Astrocyte (in vitro differentiated cells and primary cell): ENCODE measurements around the gene CST2. TPM values are rescaled to one million over a fixed set of nuclear protein-coding genes. Genes with fewer than 3 reads are reported as not detected.
"Not testable (repeated sequence)": the region's sequence is repeated elsewhere in the genome, so short reads cannot be mapped to it uniquely, and the experiment has no call there.

Experiments
- DNase-seq: peaks from one replicate; pipeline ENCODE4 v3.0.0-alpha.2; 2010; ENCODE audit warnings: low read depth
- FAIRE-seq: peaks from 2 replicates; lab custom pipeline; 2011; peaks lifted over from hg19 to GRCh38; lab: Jason Lieb, UNC
- H2AFZ ChIP-seq: 2 replicates; pipeline ENCODE4 v1.6.0; 2012; ENCODE audit warnings: low read depth, low read length, inconsistent platforms
- H3K27ac ChIP-seq: 2 replicates; pipeline ENCODE4 v1.5.1; 2011; ENCODE audit warnings: low read depth, low read length, inconsistent platforms
- H3K27me3 ChIP-seq: 2 replicates; pipeline ENCODE4 v1.6.0; 2011; ENCODE audit warnings: low read length, inconsistent platforms; ENCODE audit not compliant: insufficient read depth
- H3K36me3 ChIP-seq: 2 replicates; pipeline ENCODE4 v1.5.1; 2011; ENCODE audit warnings: low read length, inconsistent platforms; ENCODE audit not compliant: insufficient read depth
- H3K4me1 ChIP-seq: 2 replicates; pipeline ENCODE4 v1.5.1; 2011; ENCODE audit warnings: low read length, inconsistent platforms; ENCODE audit not compliant: insufficient read depth
- H3K4me2 ChIP-seq: 2 replicates; pipeline ENCODE4 v1.6.0; 2012; ENCODE audit warnings: low read length, inconsistent platforms
- H3K4me3 ChIP-seq: 2 replicates; pipeline ENCODE4 v1.5.1; 2011; ENCODE audit warnings: low read depth, mild to moderate bottlenecking, low read length, inconsistent platforms; ENCODE audit not compliant: insufficient read depth
- H3K79me2 ChIP-seq: 2 replicates; pipeline ENCODE4 v1.6.0; 2012; ENCODE audit warnings: mild to moderate bottlenecking, low read length, inconsistent platforms; ENCODE audit not compliant: insufficient read depth
- H3K9ac ChIP-seq: 2 replicates; pipeline ENCODE4 v1.6.0; 2012; ENCODE audit warnings: mild to moderate bottlenecking, low read length, inconsistent platforms
- H3K9me3 ChIP-seq: 2 replicates; pipeline ENCODE4 v1.5.1; 2012; ENCODE audit warnings: low read depth, mild to moderate bottlenecking, low read length, inconsistent platforms; ENCODE audit not compliant: insufficient read depth
- H4K20me1 ChIP-seq: 2 replicates; pipeline ENCODE4 v1.6.0; 2012; ENCODE audit warnings: low read length, inconsistent platforms; ENCODE audit not compliant: insufficient read depth
- H3K27ac Mint-ChIP-seq: one replicate; pipeline ENCODE4 v1.8.0; 2021; ENCODE audit warnings: mild to moderate bottlenecking, mixed read lengths; ENCODE audit not compliant: unreplicated experiment
- H3K27me3 Mint-ChIP-seq: one replicate; pipeline ENCODE4 v1.8.0; 2021; ENCODE audit warnings: low read depth, mixed read lengths; ENCODE audit not compliant: unreplicated experiment
- H3K36me3 Mint-ChIP-seq: one replicate; pipeline ENCODE4 v1.8.0; 2021; ENCODE audit warnings: low read depth, mixed read lengths; ENCODE audit not compliant: unreplicated experiment
- H3K4me1 Mint-ChIP-seq: one replicate; pipeline ENCODE4 v1.8.0; 2021; ENCODE audit warnings: low read depth, mixed read lengths; ENCODE audit not compliant: unreplicated experiment
- H3K4me3 Mint-ChIP-seq: one replicate; pipeline ENCODE4 v1.8.0; 2021; ENCODE audit warnings: mild to moderate bottlenecking, moderate library complexity, mixed read lengths; ENCODE audit not compliant: unreplicated experiment
- H3K9me3 Mint-ChIP-seq: one replicate; pipeline ENCODE4 v1.8.0; 2021; ENCODE audit warnings: mild to moderate bottlenecking, mixed read lengths; ENCODE audit not compliant: unreplicated experiment
- CTCF ChIP-seq: IDR thresholded peaks from 2 replicates; pipeline ENCODE4 v1.5.1; 2011; ENCODE audit warnings: low read depth, mild to moderate bottlenecking, inconsistent platforms, low read length, moderate library complexity; ENCODE audit not compliant: insufficient read depth
- EZH2 ChIP-seq: IDR thresholded peaks from 2 replicates; pipeline ENCODE4 v1.6.1; 2012; ENCODE audit warnings: mild to moderate bottlenecking, low read length, inconsistent platforms; ENCODE audit not compliant: insufficient read depth
- total RNA-seq: library from RNA; stranded (reverse); gene quantifications from 2 replicates; pipeline ENCODE4 v1.2.1, GENCODE V29; 2021

CST2 gene
- total RNA-seq, 1 donor from 2014 or later, result 1.7 TPM

GRCh38 chr20:23869520-23869919, 43.0 kb upstream of the CST2 start:
- Histone ChIP-seq H2AFZ (no peak overlapping the region), H3K4me2 (no peak overlapping the region), H3K9me3 (no peaks in the 10 kb centered on the region), H3K9ac (no peak overlapping the region), H3K27me3 (no peaks in the 10 kb centered on the region), H3K36me3 (no peaks in the 10 kb centered on the region), H3K27ac (no peak overlapping the region), H3K79me2 (no peaks in the 10 kb centered on the region), H3K4me1 (no peaks in the 10 kb centered on the region), H3K4me3 (no peak overlapping the region), H4K20me1 (no peaks in the 10 kb centered on the region)
- peaks cover 9% of the 10 kb centered on the region for H3K4me1 Mint-ChIP-seq
- peaks cover 18% of the 10 kb centered on the region for H3K27me3 Mint-ChIP-seq
- H3K36me3 Mint-ChIP-seq, result no peaks in the 10 kb centered on the region
- H3K27ac Mint-ChIP-seq, result no peak overlapping the region
- no peak overlapping the region for H3K4me3 Mint-ChIP-seq
- FAIRE-seq (no peak), DNase-seq (no peak)
- TF ChIP-seq EZH2, result no peak
- no peak for TF ChIP-seq CTCF
- H3K9me3 Mint-ChIP-seq, result peaks cover 2% of the 10 kb centered on the region

GRCh38 chr20:23868321-23868720, 41.8 kb upstream of the CST2 start:
- no peaks in the 10 kb centered on the region for H3K9me3 ChIP-seq
- Mint-ChIP-seq H3K4me1 (peaks cover 3% of the 10 kb centered on the region), H3K4me3 (no peak overlapping the region), H3K9me3 (peaks cover 2% of the 10 kb centered on the region), H3K36me3 (no peaks in the 10 kb centered on the region), H3K27ac (no peak overlapping the region), H3K27me3 (peaks cover 16% of the 10 kb centered on the region)
- no peak overlapping the region for H2AFZ ChIP-seq
- FAIRE-seq (no peak), DNase-seq (no peak)
- H3K9ac ChIP-seq, result no peak overlapping the region
- no peaks in the 10 kb centered on the region for H3K27me3 ChIP-seq
- no peak overlapping the region for H3K4me3 ChIP-seq
- H4K20me1 ChIP-seq, result no peaks in the 10 kb centered on the region
- no peak overlapping the region for H3K27ac ChIP-seq
- no peaks in the 10 kb centered on the region for H3K4me1 ChIP-seq
- no peak for TF ChIP-seq EZH2
- no peak for TF ChIP-seq CTCF
- H3K79me2 ChIP-seq, result no peaks in the 10 kb centered on the region
- no peaks in the 10 kb centered on the region for H3K36me3 ChIP-seq
- H3K4me2 ChIP-seq, result no peak overlapping the region

GRCh38 chr20:23867152-23867776, 40.7 kb upstream of the CST2 start:
- no peak for TF ChIP-seq EZH2
- TF ChIP-seq CTCF, result no peak
- H3K4me1 ChIP-seq, result no peaks in the 10 kb centered on the region
- no peaks in the 10 kb centered on the region for H3K79me2 ChIP-seq
- no peaks in the 10 kb centered on the region for H4K20me1 ChIP-seq
- H3K27ac Mint-ChIP-seq, result no peak overlapping the region
- no peaks in the 10 kb centered on the region for H3K36me3 Mint-ChIP-seq
- H3K9ac ChIP-seq, result no peak overlapping the region
- H3K4me3 ChIP-seq, result no peak overlapping the region
- H3K27me3 Mint-ChIP-seq, result peaks cover 13% of the 10 kb centered on the region
- H3K27ac ChIP-seq, result no peak overlapping the region
- H3K9me3 Mint-ChIP-seq, result no peaks in the 10 kb centered on the region
- DNase-seq (no peak), FAIRE-seq (no peak)
- H2AFZ ChIP-seq, result no peak overlapping the region
- H3K27me3 ChIP-seq, result no peaks in the 10 kb centered on the region
- no peaks in the 10 kb centered on the region for H3K36me3 ChIP-seq
- H3K4me1 Mint-ChIP-seq, result peaks cover 1% of the 10 kb centered on the region
- no peak overlapping the region for H3K4me3 Mint-ChIP-seq
- no peak overlapping the region for H3K4me2 ChIP-seq
- no peaks in the 10 kb centered on the region for H3K9me3 ChIP-seq

GRCh38 chr20:23860771-23861170, 34.2 kb upstream of the CST2 start:
- not testable (repeated sequence) for H2AFZ ChIP-seq, H3K9me3 Mint-ChIP-seq, H3K27ac ChIP-seq, H3K27me3 ChIP-seq, H3K9ac ChIP-seq, H3K4me2 ChIP-seq, H3K79me2 ChIP-seq, H4K20me1 ChIP-seq, H3K27ac Mint-ChIP-seq, H3K27me3 Mint-ChIP-seq, H3K4me1 ChIP-seq, H3K36me3 Mint-ChIP-seq, H3K4me3 ChIP-seq, H3K4me1 Mint-ChIP-seq, H3K4me3 Mint-ChIP-seq, DNase-seq, FAIRE-seq, H3K9me3 ChIP-seq, H3K36me3 ChIP-seq
